Parathyroid adenoma (tissue), 2 donors: Measurements from ENCODE around the gene EHD1.

ENCODE experiments used
- H2AFZ ChIP-seq: fragments of 300-600 bp; sonication (generic); one replicate; pipeline ENCODE4 v1.7.0; 2017; ENCODE audit warnings: antibody characterized with exemption, mild to moderate bottlenecking
- H3K27ac ChIP-seq: fragments of 300-600 bp; sonication (generic); one replicate; pipeline ENCODE4 v1.7.0; 2017
- H3K27me3 ChIP-seq: fragments of 300-600 bp; sonication (generic); one replicate; pipeline ENCODE4 v1.7.0; 2017; ENCODE audit warnings: low read length; ENCODE audit not compliant: control insufficient read depth, insufficient read depth
- H3K36me3 ChIP-seq: fragments of 300-600 bp; sonication (generic); one replicate; pipeline ENCODE4 v1.7.0; 2017; ENCODE audit warnings: low read length; ENCODE audit not compliant: control insufficient read depth, insufficient read depth
- H3K4me1 ChIP-seq: fragments of 300-600 bp; sonication (generic); one replicate; pipeline ENCODE4 v1.7.0; 2017; ENCODE audit warnings: control low read depth
- H3K4me2 ChIP-seq: fragments of 300-600 bp; sonication (generic); one replicate; pipeline ENCODE4 v1.7.0; 2017; ENCODE audit warnings: low read length
- H3K4me3 ChIP-seq: fragments of 300-600 bp; sonication (generic); one replicate; pipeline ENCODE4 v1.7.0; 2017; ENCODE audit warnings: low read depth, low read length
- H3K79me2 ChIP-seq: fragments of 300-600 bp; sonication (generic); one replicate; pipeline ENCODE4 v1.7.0; 2017; ENCODE audit warnings: control low read depth
- H3K9ac ChIP-seq: fragments of 300-600 bp; sonication (generic); one replicate; pipeline ENCODE4 v1.7.0; 2017; ENCODE audit warnings: mild to moderate bottlenecking
- H3K9me3 ChIP-seq: fragments of 300-600 bp; sonication (generic); one replicate; pipeline ENCODE4 v1.7.0; 2017; ENCODE audit warnings: low read length; ENCODE audit not compliant: control insufficient read depth
- TF ChIP-seq, protein P1 (sequence below): fragments of 300-600 bp; sonication (generic); IDR thresholded peaks from one replicate; pipeline ENCODE4 v1.7.0; 2017; ENCODE audit warnings: antibody characterized with exemption, mild to moderate bottlenecking
- donor health status: primary hyperparathyroidism.

EHD1 gene

DNA sequence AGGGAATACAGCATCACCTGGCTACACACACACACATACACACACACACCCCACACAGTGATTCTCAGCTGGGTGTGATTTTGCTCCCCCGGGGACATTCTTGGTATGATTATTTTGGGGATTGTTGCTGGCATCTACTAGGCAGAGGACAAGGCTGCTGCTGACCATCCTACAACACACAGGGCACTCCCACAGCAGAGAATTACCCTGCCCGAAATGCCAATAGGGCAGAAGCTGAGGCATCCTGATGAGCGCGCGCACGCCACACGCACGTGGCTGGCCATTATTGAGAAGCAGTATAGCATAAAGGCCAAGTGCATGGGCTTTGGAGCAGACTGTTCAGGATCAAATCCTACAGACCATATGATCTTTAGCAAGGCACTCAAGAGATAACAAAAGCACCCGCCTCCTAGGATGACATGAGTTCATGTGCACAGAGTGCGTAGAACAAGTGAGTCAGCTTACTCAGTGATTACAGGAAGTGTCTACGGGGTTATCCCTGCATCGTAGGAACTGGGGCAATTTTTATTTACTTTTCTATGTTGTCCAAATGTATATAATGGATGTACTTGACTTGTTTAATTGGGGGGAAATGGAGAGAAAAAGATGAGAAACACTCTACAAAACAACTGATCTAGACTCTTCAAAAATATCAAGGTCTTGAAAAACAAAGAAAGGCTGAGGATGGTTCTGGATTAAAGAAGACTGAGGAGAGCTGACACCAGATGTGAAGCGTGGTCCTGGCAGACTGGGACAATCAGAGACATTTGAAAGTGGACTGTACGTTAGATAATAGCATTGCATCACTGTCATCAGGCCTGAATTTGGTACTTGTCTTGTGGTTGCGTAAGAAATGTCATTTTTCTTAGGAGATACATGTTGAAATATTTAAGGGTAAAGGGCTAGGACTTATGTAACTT, 7.2 kb upstream of the EHD1 start:
- Histone ChIP-seq H3K9ac (no peak overlapping the region), H3K27me3 (no peaks in the 10 kb centered on the region), H3K36me3 (no peaks in the 10 kb centered on the region), H2AFZ (no peak overlapping the region), H3K4me3 (no peak overlapping the region), H3K79me2 (no peaks in the 10 kb centered on the region), H3K4me2 (no peak overlapping the region), H3K27ac (no peak overlapping the region), H3K4me1 (no peaks in the 10 kb centered on the region), H3K9me3 (no peaks in the 10 kb centered on the region)
- TF ChIP-seq, protein P1, sequence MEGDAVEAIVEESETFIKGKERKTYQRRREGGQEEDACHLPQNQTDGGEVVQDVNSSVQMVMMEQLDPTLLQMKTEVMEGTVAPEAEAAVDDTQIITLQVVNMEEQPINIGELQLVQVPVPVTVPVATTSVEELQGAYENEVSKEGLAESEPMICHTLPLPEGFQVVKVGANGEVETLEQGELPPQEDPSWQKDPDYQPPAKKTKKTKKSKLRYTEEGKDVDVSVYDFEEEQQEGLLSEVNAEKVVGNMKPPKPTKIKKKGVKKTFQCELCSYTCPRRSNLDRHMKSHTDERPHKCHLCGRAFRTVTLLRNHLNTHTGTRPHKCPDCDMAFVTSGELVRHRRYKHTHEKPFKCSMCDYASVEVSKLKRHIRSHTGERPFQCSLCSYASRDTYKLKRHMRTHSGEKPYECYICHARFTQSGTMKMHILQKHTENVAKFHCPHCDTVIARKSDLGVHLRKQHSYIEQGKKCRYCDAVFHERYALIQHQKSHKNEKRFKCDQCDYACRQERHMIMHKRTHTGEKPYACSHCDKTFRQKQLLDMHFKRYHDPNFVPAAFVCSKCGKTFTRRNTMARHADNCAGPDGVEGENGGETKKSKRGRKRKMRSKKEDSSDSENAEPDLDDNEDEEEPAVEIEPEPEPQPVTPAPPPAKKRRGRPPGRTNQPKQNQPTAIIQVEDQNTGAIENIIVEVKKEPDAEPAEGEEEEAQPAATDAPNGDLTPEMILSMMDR = no peak

DNA sequence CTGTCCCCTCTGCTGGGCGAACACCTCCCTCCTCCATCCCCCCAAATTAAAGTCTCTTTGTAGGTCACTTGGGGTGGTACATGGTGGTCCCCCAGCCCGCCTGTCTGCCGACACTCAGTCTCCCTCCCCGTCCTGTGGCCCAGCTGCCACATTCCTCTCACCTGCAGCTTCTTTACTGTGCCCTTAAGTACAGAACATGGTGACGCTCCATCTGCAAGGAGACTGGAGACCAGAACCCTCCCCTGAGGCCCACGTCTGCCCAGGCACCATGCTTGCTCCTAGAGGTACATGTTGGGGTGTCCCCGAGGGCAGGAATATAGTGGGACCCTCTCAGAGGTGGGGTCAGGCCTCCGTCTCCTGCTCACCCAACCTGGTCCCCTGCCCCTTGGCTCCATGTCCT, 5.6 kb upstream of the EHD1 start:
- Histone ChIP-seq H3K4me2 (no peak overlapping the region), H3K9ac (no peak overlapping the region), H3K27ac (no peak overlapping the region), H3K36me3 (no peaks in the 10 kb centered on the region), H3K4me1 (no peaks in the 10 kb centered on the region), H3K9me3 (no peaks in the 10 kb centered on the region), H3K79me2 (no peaks in the 10 kb centered on the region), H3K27me3 (no peaks in the 10 kb centered on the region), H3K4me3 (no peak overlapping the region), H2AFZ (no peak overlapping the region)
- TF ChIP-seq, protein P1 = no peak

DNA sequence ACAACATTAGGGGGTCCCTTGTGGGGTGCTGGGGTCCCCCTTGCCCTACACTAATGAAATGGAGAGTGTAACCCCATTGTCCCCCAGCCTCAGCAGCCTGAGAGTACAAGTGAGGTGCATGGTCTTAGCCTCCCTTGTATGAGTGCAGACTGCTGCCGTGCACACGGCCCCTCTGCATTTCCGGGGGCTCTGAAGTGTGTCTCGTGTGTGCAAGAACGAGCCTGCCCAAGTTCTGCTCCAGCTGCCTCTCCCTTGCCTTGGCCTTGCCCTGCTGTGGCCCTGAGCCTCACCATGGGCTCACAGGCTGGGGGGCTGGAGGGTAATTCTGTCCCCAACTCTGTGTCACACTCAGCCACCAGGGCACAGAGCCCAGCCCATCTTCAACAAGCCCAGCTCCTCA, 5.2 kb upstream of the EHD1 start:
- H3K79me2 ChIP-seq = no peaks in the 10 kb centered on the region
- TF ChIP-seq, protein P1 = no peak
- H3K4me1 ChIP-seq = no peaks in the 10 kb centered on the region
- H3K27me3 ChIP-seq = no peaks in the 10 kb centered on the region
- no peaks in the 10 kb centered on the region for H3K36me3 ChIP-seq
- H3K9me3 ChIP-seq = no peaks in the 10 kb centered on the region
- no peak overlapping the region for H3K9ac ChIP-seq
- no peak overlapping the region for H2AFZ ChIP-seq
- no peak overlapping the region for H3K27ac ChIP-seq
- H3K4me3 ChIP-seq = no peak overlapping the region
- H3K4me2 ChIP-seq = no peak overlapping the region

DNA sequence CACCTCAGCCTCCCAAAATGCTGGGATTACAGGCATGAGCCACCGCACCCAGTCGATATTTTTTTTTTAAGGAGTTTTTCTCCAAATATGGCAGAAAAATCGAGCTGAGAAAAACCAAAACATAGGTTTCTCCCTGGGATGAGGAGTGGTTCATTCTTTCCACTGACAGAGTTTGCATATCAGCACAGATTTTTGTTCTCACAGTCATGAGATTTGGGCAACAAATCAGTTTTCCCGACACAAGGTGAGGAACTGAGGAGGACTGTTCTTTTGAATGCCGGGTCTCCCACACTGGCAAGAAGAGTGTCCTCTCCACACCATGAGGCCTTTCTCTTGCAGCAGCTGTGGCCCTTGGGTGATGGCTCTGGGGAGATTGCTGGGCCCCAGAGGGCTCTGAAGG, 3.8 kb upstream of the EHD1 start:
- Histone ChIP-seq H3K79me2 (no peaks in the 10 kb centered on the region), H3K9me3 (no peaks in the 10 kb centered on the region), H3K4me2 (no peak overlapping the region), H2AFZ (no peak overlapping the region), H3K27me3 (no peaks in the 10 kb centered on the region), H3K4me1 (no peaks in the 10 kb centered on the region), H3K36me3 (no peaks in the 10 kb centered on the region), H3K4me3 (no peak overlapping the region), H3K9ac (no peak overlapping the region), H3K27ac (no peak overlapping the region)
- TF ChIP-seq, protein P1 = no peak

DNA sequence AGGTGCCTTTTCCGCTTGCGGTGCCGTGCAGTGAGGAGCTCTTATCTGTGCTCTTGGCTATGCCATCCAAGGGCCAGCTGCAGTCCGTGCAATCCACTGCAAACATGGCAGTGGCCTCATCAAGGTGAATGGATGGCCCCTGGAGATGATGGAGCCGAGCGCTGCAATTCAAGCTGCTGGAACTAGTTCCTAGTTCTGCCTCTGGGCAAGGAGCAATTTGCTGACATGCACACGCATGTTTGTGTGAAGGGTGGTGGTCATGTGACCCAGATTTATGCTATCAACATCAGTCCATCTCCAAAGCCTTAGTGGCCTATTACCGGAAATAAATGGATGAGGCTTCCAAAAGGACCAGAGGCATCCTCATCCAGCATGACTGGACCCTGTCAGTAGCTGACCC, 3.1 kb upstream of the EHD1 start:
- Histone ChIP-seq H3K4me3 (no peak overlapping the region), H3K27ac (no peak overlapping the region), H3K4me2 (no peak overlapping the region), H3K27me3 (no peaks in the 10 kb centered on the region), H3K4me1 (peaks cover 3% of the 10 kb centered on the region), H2AFZ (no peak overlapping the region), H3K79me2 (no peaks in the 10 kb centered on the region), H3K9ac (no peak overlapping the region), H3K36me3 (no peaks in the 10 kb centered on the region), H3K9me3 (no peaks in the 10 kb centered on the region)
- TF ChIP-seq, protein P1 = no peak
